ENCODE data around the gene MED13.

- TF ChIP-seq CTCF (IDR thresholded peaks at IDR 0.05): no peak
- TF ChIP-seq POLR2A (IDR thresholded peaks at IDR 0.05): no peak
These were observed 47.2 kb downstream of the MED13 start for GRCh38 chr17:62017912-62018311.
